HepG2 (cell line): Measurements from ENCODE around the gene ROMO1. TPM values are rescaled to one million over a fixed set of nuclear protein-coding genes. Genes with fewer than 3 reads are reported as not detected.

Source experiments
- ARNT ChIP-seq: fragments of 450-650 bp; IDR thresholded peaks from 2 replicates; pipeline ENCODE4 v1.6.1; 2017
- DPF2 ChIP-seq: sonication (generic); formaldehyde crosslinking; IDR thresholded peaks from 2 replicates; pipeline ENCODE4 v1.4.0; 2020; ENCODE audit warnings: mild to moderate bottlenecking, low read depth, missing genetic modification reagents, borderline replicate concordance
- ELF3 ChIP-seq: IDR thresholded peaks from 2 replicates; pipeline ENCODE4 v1.6.1; 2016; ENCODE audit warnings: missing genetic modification reagents, missing compliant biosample characterization
- EP300 ChIP-seq, 3 experiments: sonication (generic) in 1 of 3; formaldehyde crosslinking in 1 of 3; IDR thresholded peaks; 2 replicates each; pipeline versions ENCODE4 v1.5.1 to v1.6.1; 2011 to 2020; ENCODE audit warnings: low read depth in 2 of 3, low read length in 2 of 3, borderline replicate concordance in 1 of 3, improper control_type of control experiment in 1 of 3, mild to moderate bottlenecking in 1 of 3, missing genetic modification reagents in 1 of 3, moderate library complexity in 1 of 3
- GFI1 ChIP-seq: sonication (generic); formaldehyde crosslinking; IDR thresholded peaks from 2 replicates; pipeline ENCODE4 v1.5.0; 2020; ENCODE audit warnings: missing genetic modification reagents, mild to moderate bottlenecking, borderline replicate concordance
- IRF2 ChIP-seq: IDR thresholded peaks from 2 replicates; pipeline ENCODE4 v1.6.1; 2018; ENCODE audit warnings: missing genetic modification reagents, missing compliant biosample characterization
- MAF1 ChIP-seq: sonication (generic); formaldehyde crosslinking; IDR thresholded peaks from 2 replicates; pipeline ENCODE4 v1.5.0; 2020; ENCODE audit warnings: missing genetic modification reagents, borderline replicate concordance
- MEIS1 ChIP-seq: sonication (generic); formaldehyde crosslinking; IDR thresholded peaks from 2 replicates; pipeline ENCODE4 v1.9.0; 2021; ENCODE audit warnings: mild to moderate bottlenecking, missing genetic modification reagents, moderate library complexity, borderline replicate concordance
- PHF8 ChIP-seq: sonication (generic); formaldehyde crosslinking; IDR thresholded peaks from 2 replicates; pipeline ENCODE4 v1.5.0; 2020; ENCODE audit warnings: missing genetic modification reagents
- PRMT3 ChIP-seq: sonication (generic); formaldehyde crosslinking; IDR thresholded peaks from 2 replicates; pipeline ENCODE4 v1.8.1; 2022; ENCODE audit warnings: low read depth, mild to moderate bottlenecking, moderate library complexity, missing genetic modification reagents, borderline replicate concordance
- TCF7 ChIP-seq: sonication (generic); IDR thresholded peaks from 2 replicates; pipeline ENCODE4 v1.6.1; 2016; ENCODE audit warnings: antibody characterized with exemption, low read depth
- ZNF24 ChIP-seq: fragments of 450-650 bp; IDR thresholded peaks from 2 replicates; pipeline ENCODE4 v1.6.1; 2017; ENCODE audit warnings: antibody characterized with exemption, mild to moderate bottlenecking
- ZNF337 ChIP-seq: sonication (generic); formaldehyde crosslinking; IDR thresholded peaks from 2 replicates; pipeline ENCODE4 v1.5.1; 2020; ENCODE audit warnings: missing genetic modification reagents, low read depth, mild to moderate bottlenecking, borderline replicate concordance
- ZNF563 ChIP-seq: sonication (generic); formaldehyde crosslinking; IDR thresholded peaks from 2 replicates; pipeline ENCODE4 v1.8.0; 2022; ENCODE audit warnings: mild to moderate bottlenecking, moderate library complexity, missing genetic modification reagents
- ZNF788 ChIP-seq: sonication (generic); formaldehyde crosslinking; IDR thresholded peaks from 2 replicates; pipeline ENCODE4 v1.5.0; 2020; ENCODE audit warnings: mild to moderate bottlenecking, missing genetic modification reagents, borderline replicate concordance
- polyA plus RNA-seq, 8 experiments: library from polyadenylated mRNA; depleted of rRNA in 3 of 8; stranded (reverse) in 7 of 8; unstranded in 1 of 8; fragments of >200 nt; fragmentation: Illumina TruSeq in 4 of 8; extraction: Trizol in 4 of 8; gene quantifications; 2 replicates each; pipeline versions ENCODE4 v1.2.1 to v1.2.3, GENCODE V29; 2011 to 2016; ENCODE audit warnings: low read depth in 4 of 8, missing spikeins in 1 of 8, mixed read lengths in 1 of 8; ENCODE audit not compliant: insufficient read depth in 1 of 8
- total RNA-seq, 5 experiments: library from RNA; depleted of rRNA; stranded (reverse); fragments of >200 nt; fragmentation: Illumina TruSeq; extraction: Trizol; gene quantifications; 2 replicates each; pipeline ENCODE4 v1.2.3, GENCODE V29; 2016; ENCODE audit warnings: low read depth in 1 of 5
- TF ChIP-seq, protein P1 (sequence below): sonication (generic); formaldehyde crosslinking; IDR thresholded peaks from 2 replicates; pipeline ENCODE4 v1.4.0; 2020; ENCODE audit warnings: missing genetic modification reagents
- TF ChIP-seq, protein P2 (sequence below), 2 experiments: sonication (generic) in 1 of 2; formaldehyde crosslinking in 1 of 2; IDR thresholded peaks; 2 replicates each; pipeline versions ENCODE4 v1.6.1 to v1.9.0; 2014 to 2022; ENCODE audit warnings: antibody characterized with exemption in 1 of 2, borderline replicate concordance in 1 of 2, inconsistent platforms in 1 of 2, low read depth in 1 of 2, missing genetic modification reagents in 1 of 2
- TF ChIP-seq, protein P3 (sequence below): sonication (generic); formaldehyde crosslinking; IDR thresholded peaks from 2 replicates; pipeline ENCODE4 v1.4.0; 2020; ENCODE audit warnings: missing genetic modification reagents
- TF ChIP-seq, protein P4 (sequence below): sonication (generic); formaldehyde crosslinking; IDR thresholded peaks from 2 replicates; pipeline ENCODE4 v1.8.0; 2022; ENCODE audit warnings: mild to moderate bottlenecking, missing genetic modification reagents, moderate library complexity

The ROMO1 gene
- total and polyA plus RNA-seq, 2 of the 13 experiments (the other 11 are each of a cell fraction or from before 2014, with no cell fraction given), result 636 to 755 TPM

DNA sequence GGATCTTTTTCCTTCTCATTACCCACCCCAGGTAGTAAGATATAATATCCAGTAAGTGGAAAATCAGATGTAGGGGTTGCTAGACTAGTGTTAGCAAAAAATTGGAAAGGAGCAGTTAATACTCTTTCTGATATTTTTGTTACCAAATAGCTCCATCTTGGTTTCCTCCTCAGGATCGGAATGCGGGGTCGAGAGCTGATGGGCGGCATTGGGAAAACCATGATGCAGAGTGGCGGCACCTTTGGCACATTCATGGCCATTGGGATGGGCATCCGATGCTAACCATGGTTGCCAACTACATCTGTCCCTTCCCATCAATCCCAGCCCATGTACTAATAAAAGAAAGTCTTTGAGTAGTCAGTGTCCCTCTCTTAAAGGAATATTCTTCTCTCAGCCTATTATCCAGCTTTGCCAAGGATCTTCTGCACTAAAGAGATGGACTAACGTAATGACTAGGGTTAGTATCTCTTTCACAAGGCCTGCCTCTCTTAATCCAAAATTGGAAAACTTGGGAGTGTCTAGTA lies 1.5 kb downstream of the ROMO1 start (continued):
- no peak for TF ChIP-seq DPF2
- no peak for TF ChIP-seq MEIS1 (CRISPR knock-in tag)
- 0 out of 2 replicates have a peak, but pooled peaks have one; percentile 24 for TF ChIP-seq ZNF788
- no peak for TF ChIP-seq GFI1 (CRISPR knock-in tag)
- TF ChIP-seq TCF7, result no peak
- TF ChIP-seq ARNT, result no peak
- TF ChIP-seq MAF1 (CRISPR knock-in tag), result no peak
- TF ChIP-seq ELF3 (CRISPR knock-in tag), result 0 out of 2 replicates have a peak, but pooled peaks have one; percentile 2
- TF ChIP-seq IRF2, result no peak
- TF ChIP-seq, protein P1, sequence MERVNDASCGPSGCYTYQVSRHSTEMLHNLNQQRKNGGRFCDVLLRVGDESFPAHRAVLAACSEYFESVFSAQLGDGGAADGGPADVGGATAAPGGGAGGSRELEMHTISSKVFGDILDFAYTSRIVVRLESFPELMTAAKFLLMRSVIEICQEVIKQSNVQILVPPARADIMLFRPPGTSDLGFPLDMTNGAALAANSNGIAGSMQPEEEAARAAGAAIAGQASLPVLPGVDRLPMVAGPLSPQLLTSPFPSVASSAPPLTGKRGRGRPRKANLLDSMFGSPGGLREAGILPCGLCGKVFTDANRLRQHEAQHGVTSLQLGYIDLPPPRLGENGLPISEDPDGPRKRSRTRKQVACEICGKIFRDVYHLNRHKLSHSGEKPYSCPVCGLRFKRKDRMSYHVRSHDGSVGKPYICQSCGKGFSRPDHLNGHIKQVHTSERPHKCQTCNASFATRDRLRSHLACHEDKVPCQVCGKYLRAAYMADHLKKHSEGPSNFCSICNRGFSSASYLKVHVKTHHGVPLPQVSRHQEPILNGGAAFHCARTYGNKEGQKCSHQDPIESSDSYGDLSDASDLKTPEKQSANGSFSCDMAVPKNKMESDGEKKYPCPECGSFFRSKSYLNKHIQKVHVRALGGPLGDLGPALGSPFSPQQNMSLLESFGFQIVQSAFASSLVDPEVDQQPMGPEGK (CRISPR knock-in tag), result no peak
- no peak for TF ChIP-seq EP300 (IDR thresholded peaks at IDR 0.05; ENCODE audit: low read depth in 2 of 2, low read length in 2 of 2)
- TF ChIP-seq EP300 (CRISPR knock-in tag; IDR thresholded peaks at IDR 0.05; ENCODE audit: borderline replicate concordance), result peak; percentile 18; the same call in 1 of the 2 replicates
- 0 out of 2 replicates have a peak, but pooled peaks have one; percentile 33 for TF ChIP-seq ZNF337
- no peak for TF ChIP-seq PRMT3
- TF ChIP-seq ZNF24, result no peak
- TF ChIP-seq, protein P2, sequence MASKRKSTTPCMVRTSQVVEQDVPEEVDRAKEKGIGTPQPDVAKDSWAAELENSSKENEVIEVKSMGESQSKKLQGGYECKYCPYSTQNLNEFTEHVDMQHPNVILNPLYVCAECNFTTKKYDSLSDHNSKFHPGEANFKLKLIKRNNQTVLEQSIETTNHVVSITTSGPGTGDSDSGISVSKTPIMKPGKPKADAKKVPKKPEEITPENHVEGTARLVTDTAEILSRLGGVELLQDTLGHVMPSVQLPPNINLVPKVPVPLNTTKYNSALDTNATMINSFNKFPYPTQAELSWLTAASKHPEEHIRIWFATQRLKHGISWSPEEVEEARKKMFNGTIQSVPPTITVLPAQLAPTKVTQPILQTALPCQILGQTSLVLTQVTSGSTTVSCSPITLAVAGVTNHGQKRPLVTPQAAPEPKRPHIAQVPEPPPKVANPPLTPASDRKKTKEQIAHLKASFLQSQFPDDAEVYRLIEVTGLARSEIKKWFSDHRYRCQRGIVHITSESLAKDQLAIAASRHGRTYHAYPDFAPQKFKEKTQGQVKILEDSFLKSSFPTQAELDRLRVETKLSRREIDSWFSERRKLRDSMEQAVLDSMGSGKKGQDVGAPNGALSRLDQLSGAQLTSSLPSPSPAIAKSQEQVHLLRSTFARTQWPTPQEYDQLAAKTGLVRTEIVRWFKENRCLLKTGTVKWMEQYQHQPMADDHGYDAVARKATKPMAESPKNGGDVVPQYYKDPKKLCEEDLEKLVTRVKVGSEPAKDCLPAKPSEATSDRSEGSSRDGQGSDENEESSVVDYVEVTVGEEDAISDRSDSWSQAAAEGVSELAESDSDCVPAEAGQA (IDR thresholded peaks at IDR 0.05; ENCODE audit: low read depth), result no peak
- TF ChIP-seq, protein P2 (CRISPR knock-in tag; IDR thresholded peaks at IDR 0.05; ENCODE audit: borderline replicate concordance), result no peak
- TF ChIP-seq, protein P3, sequence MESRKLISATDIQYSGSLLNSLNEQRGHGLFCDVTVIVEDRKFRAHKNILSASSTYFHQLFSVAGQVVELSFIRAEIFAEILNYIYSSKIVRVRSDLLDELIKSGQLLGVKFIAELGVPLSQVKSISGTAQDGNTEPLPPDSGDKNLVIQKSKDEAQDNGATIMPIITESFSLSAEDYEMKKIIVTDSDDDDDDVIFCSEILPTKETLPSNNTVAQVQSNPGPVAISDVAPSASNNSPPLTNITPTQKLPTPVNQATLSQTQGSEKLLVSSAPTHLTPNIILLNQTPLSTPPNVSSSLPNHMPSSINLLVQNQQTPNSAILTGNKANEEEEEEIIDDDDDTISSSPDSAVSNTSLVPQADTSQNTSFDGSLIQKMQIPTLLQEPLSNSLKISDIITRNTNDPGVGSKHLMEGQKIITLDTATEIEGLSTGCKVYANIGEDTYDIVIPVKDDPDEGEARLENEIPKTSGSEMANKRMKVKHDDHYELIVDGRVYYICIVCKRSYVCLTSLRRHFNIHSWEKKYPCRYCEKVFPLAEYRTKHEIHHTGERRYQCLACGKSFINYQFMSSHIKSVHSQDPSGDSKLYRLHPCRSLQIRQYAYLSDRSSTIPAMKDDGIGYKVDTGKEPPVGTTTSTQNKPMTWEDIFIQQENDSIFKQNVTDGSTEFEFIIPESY (CRISPR knock-in tag), result no peak
- TF ChIP-seq, protein P4, sequence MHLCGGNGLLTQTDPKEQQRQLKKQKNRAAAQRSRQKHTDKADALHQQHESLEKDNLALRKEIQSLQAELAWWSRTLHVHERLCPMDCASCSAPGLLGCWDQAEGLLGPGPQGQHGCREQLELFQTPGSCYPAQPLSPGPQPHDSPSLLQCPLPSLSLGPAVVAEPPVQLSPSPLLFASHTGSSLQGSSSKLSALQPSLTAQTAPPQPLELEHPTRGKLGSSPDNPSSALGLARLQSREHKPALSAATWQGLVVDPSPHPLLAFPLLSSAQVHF (CRISPR knock-in tag), result no peak
- TF ChIP-seq ZNF563 (CRISPR knock-in tag), result no peak
- no peak for TF ChIP-seq PHF8 (CRISPR knock-in tag)
